ENCODE results near the gene ZNF750.

DNA sequence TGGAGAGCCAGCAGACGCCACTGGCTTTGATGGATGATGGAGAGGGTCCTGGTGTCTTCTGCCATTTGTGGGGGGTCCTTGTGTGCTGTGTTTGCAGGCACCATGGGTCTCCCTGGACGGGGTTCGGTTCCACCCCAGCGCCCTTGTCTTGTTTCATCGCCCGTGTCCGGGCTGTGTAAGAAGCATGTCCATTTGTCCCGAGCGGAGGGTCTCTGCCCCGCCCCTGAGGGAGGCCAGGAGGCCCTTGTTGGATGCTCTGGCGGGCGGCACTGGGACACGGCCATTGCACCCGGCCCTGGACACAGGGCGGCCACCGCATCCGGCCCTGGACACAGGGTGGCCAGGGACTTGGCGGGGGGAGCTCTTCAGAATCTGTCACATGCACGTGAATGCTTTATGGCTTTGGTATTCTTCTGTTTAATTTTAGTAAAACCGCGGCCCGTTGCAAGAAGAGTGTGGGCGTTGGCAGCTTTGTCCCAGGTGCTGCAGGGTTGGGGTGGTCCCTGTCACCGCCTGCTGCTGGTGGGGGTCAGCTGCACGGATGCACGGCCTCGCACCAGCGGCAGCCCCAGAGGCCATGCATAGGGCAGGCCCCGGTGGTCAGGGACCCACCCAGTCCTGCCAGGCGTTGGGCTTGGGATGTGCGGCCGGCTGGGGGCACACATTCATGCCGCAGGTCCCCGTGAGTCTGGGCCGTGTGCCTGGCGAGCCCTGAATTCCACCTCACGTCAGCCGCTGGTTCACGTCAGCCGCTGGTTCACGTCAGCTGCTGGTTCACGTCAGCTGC is 21.0 kb upstream of the ZNF750 start:
- TF ChIP-seq, protein P1, sequence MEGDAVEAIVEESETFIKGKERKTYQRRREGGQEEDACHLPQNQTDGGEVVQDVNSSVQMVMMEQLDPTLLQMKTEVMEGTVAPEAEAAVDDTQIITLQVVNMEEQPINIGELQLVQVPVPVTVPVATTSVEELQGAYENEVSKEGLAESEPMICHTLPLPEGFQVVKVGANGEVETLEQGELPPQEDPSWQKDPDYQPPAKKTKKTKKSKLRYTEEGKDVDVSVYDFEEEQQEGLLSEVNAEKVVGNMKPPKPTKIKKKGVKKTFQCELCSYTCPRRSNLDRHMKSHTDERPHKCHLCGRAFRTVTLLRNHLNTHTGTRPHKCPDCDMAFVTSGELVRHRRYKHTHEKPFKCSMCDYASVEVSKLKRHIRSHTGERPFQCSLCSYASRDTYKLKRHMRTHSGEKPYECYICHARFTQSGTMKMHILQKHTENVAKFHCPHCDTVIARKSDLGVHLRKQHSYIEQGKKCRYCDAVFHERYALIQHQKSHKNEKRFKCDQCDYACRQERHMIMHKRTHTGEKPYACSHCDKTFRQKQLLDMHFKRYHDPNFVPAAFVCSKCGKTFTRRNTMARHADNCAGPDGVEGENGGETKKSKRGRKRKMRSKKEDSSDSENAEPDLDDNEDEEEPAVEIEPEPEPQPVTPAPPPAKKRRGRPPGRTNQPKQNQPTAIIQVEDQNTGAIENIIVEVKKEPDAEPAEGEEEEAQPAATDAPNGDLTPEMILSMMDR (conservative IDR thresholded peaks at IDR 0.05; ENCODE audit: low read depth in 2 of 2), result no peak
- TF ChIP-seq, protein P2, sequence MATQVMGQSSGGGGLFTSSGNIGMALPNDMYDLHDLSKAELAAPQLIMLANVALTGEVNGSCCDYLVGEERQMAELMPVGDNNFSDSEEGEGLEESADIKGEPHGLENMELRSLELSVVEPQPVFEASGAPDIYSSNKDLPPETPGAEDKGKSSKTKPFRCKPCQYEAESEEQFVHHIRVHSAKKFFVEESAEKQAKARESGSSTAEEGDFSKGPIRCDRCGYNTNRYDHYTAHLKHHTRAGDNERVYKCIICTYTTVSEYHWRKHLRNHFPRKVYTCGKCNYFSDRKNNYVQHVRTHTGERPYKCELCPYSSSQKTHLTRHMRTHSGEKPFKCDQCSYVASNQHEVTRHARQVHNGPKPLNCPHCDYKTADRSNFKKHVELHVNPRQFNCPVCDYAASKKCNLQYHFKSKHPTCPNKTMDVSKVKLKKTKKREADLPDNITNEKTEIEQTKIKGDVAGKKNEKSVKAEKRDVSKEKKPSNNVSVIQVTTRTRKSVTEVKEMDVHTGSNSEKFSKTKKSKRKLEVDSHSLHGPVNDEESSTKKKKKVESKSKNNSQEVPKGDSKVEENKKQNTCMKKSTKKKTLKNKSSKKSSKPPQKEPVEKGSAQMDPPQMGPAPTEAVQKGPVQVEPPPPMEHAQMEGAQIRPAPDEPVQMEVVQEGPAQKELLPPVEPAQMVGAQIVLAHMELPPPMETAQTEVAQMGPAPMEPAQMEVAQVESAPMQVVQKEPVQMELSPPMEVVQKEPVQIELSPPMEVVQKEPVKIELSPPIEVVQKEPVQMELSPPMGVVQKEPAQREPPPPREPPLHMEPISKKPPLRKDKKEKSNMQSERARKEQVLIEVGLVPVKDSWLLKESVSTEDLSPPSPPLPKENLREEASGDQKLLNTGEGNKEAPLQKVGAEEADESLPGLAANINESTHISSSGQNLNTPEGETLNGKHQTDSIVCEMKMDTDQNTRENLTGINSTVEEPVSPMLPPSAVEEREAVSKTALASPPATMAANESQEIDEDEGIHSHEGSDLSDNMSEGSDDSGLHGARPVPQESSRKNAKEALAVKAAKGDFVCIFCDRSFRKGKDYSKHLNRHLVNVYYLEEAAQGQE (IDR thresholded peaks at IDR 0.05; ENCODE audit: unreplicated experiment), result no peak
- TF ChIP-seq EZH2 (IDR thresholded peaks at IDR 0.05; ENCODE audit: low read depth, unreplicated experiment), result no peak
- TF ChIP-seq JUNB (IDR thresholded peaks at IDR 0.05; ENCODE audit: unreplicated experiment), result no peak
- TF ChIP-seq POLR2AphosphoS5 (IDR thresholded peaks at IDR 0.05; ENCODE audit: low read depth), result no peak
- TF ChIP-seq, protein P3, sequence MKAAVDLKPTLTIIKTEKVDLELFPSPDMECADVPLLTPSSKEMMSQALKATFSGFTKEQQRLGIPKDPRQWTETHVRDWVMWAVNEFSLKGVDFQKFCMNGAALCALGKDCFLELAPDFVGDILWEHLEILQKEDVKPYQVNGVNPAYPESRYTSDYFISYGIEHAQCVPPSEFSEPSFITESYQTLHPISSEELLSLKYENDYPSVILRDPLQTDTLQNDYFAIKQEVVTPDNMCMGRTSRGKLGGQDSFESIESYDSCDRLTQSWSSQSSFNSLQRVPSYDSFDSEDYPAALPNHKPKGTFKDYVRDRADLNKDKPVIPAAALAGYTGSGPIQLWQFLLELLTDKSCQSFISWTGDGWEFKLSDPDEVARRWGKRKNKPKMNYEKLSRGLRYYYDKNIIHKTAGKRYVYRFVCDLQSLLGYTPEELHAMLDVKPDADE (IDR thresholded peaks at IDR 0.05), result no peak
- TF ChIP-seq STAT1 (IDR thresholded peaks at IDR 0.05; ENCODE audit: unreplicated experiment), result no peak

All from GM23338 (cell line).